Uterus (tissue), 2 donors: ENCODE measurements around the gene MED22.

Experiments used
- CTCF ChIP-seq, 4 experiments: fragments of 200-600 bp in 2 of 4; fragments of 450-650 bp in 2 of 4; sonication (generic) in 2 of 4; IDR thresholded peaks; one replicate each; pipeline ENCODE4 v1.5.1; 2016 to 2019; ENCODE audit warnings: antibody characterized with exemption in 4 of 4, mild to moderate bottlenecking in 2 of 4, moderate library complexity in 1 of 4
- POLR2A ChIP-seq, 2 donors: fragments of 450-650 bp; IDR thresholded peaks; one replicate each; pipeline ENCODE4 v1.6.1; 2016; ENCODE audit warnings: antibody characterized with exemption in 2 of 2, mild to moderate bottlenecking in 1 of 2, moderate library complexity in 1 of 2

- TF ChIP-seq CTCF (IDR thresholded peaks at IDR 0.05) (no peak), POLR2A (IDR thresholded peaks at IDR 0.05) (no peak)
Observed at GRCh38 chr9:133321411-133321935, 26.5 kb downstream of the MED22 start.
